Endothelial cell of umbilical vein (primary cell): ENCODE results near the gene DEPDC5.

Experiments used
- GATA2 ChIP-seq: IDR thresholded peaks from 2 replicates; pipeline ENCODE4 v1.7.0; 2011; ENCODE audit warnings: low read depth, mild to moderate bottlenecking, moderate library complexity, mixed read lengths, low read length; ENCODE audit not compliant: insufficient read length, insufficient read depth
- JUN ChIP-seq: IDR thresholded peaks from 2 replicates; pipeline ENCODE4 v1.6.1; 2011; ENCODE audit warnings: borderline replicate concordance, low read depth; ENCODE audit not compliant: insufficient read length, insufficient read depth
- POLR2A ChIP-seq: IDR thresholded peaks from 2 replicates; pipeline ENCODE4 v1.6.1; 2012; ENCODE audit warnings: low read depth, mild to moderate bottlenecking, control low read depth, low read length
- POLR2AphosphoS5 ChIP-seq: IDR thresholded peaks from 2 replicates; pipeline ENCODE4 v1.6.1; 2012; ENCODE audit warnings: low read depth, mild to moderate bottlenecking, control low read depth, low read length, moderate library complexity; ENCODE audit not compliant: insufficient read depth
- TF ChIP-seq, protein P1 (sequence below), 2 donors: IDR thresholded peaks; 1 replicate in 1 of 2; 2 replicates in 1 of 2; pipeline ENCODE4 v1.5.1; 2011; ENCODE audit warnings: low read length in 2 of 2, mild to moderate bottlenecking in 2 of 2, moderate library complexity in 2 of 2, control low read depth in 1 of 2, inconsistent platforms in 1 of 2, low read depth in 1 of 2; ENCODE audit not compliant: insufficient read depth in 1 of 2; ENCODE audit errors: extremely low read depth in 1 of 2
- TF ChIP-seq, protein P2 (sequence below): IDR thresholded peaks from 2 replicates; pipeline ENCODE4 v1.6.1; 2011; ENCODE audit not compliant: insufficient read depth, insufficient read length

DNA sequence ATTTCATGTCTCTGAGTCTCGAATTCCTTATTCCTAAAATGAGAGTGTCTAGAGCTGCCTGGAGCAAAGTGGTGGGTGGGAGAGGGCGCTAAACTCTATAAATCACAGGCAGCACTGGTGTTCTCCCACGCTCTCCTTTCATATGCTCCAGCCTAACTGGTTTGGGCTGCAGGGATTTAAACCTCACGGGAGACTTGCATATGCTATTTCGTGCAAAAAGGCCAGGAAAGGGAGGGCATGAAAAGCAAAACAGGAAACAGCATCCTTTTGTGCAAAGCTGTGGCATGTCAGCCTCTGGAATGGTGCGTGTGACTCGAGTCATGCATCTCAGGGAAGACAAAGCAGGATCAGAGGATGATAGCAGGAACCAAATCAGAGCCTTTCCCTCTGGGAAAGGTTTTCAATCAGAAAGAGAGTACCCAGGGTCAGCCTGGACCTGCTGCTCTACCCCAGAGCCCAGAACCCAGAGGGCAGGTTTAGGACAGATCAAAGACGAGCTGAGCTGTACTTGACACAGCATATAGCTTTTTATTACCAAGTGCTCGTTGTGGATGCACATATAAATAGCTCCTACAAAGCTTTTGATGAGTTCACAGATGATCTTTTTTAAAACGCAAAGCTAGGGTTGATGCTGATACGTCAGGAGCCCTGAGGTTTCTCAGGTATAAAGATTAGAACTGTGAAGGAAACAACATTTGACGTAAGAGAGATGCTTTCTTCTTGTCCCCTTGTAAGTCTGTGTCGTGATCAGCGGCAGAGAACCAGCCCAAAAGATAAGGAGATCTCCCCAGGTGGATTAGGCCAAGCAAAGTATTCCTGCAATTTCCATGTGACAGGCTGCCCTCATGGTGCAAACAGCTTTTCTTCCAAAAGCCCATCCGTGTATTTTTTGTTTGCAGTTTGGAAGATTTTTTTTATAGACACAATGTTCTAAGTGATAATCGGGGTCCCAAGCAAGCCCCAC is 144.3 kb downstream of the DEPDC5 start:
- no peak for TF ChIP-seq POLR2AphosphoS5
- TF ChIP-seq, protein P1, sequence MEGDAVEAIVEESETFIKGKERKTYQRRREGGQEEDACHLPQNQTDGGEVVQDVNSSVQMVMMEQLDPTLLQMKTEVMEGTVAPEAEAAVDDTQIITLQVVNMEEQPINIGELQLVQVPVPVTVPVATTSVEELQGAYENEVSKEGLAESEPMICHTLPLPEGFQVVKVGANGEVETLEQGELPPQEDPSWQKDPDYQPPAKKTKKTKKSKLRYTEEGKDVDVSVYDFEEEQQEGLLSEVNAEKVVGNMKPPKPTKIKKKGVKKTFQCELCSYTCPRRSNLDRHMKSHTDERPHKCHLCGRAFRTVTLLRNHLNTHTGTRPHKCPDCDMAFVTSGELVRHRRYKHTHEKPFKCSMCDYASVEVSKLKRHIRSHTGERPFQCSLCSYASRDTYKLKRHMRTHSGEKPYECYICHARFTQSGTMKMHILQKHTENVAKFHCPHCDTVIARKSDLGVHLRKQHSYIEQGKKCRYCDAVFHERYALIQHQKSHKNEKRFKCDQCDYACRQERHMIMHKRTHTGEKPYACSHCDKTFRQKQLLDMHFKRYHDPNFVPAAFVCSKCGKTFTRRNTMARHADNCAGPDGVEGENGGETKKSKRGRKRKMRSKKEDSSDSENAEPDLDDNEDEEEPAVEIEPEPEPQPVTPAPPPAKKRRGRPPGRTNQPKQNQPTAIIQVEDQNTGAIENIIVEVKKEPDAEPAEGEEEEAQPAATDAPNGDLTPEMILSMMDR (IDR thresholded peaks at IDR 0.05; ENCODE audit: extremely low read depth in 1 of 2, insufficient read depth in 1 of 2, low read depth in 1 of 2, low read length in 2 of 2), result no peak
- TF ChIP-seq POLR2A, result no peak
- no peak for TF ChIP-seq GATA2
- no peak for TF ChIP-seq JUN
- TF ChIP-seq, protein P2, sequence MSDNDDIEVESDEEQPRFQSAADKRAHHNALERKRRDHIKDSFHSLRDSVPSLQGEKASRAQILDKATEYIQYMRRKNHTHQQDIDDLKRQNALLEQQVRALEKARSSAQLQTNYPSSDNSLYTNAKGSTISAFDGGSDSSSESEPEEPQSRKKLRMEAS, result no peak
